OCI-LY1 (cell line): ENCODE measurements around the gene PTPRG.

Experiments
- EZH2 ChIP-seq: fragments of 200-600 bp; sonication (generic), shearing (Covaris generic); IDR thresholded peaks from 2 replicates; pipeline ENCODE4 v1.8.0; 2017; ENCODE audit warnings: borderline replicate concordance, mixed run types, mild to moderate bottlenecking, antibody characterized with exemption, low read length, moderate library complexity, mixed read lengths
- TF ChIP-seq, protein P1 (sequence below): fragments of 200-600 bp; sonication (generic), shearing (Covaris generic); IDR thresholded peaks from 2 replicates; pipeline ENCODE4 v1.5.1; 2017; ENCODE audit warnings: mild to moderate bottlenecking, antibody characterized with exemption, low read length, moderate library complexity, mixed read lengths

DNA sequence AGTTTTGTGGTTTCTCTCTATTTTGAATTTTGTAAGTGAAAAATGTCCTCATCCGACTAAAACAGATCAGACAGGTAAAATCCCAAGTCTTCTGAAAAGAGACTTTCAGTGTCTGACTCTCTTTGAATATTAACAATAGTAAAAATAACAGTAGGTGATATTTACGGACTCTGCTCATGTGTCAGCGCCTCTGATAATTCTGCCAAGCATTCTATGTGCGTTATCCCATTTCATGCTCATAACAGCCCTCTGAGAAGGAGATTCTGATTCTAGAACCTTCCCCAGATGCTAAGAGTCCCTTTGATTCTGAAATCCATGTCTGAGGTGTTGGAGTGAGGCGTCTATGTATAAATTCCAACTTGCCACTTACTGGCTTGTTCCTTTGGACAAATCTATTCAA is 529.1 kb downstream of the PTPRG start:
- TF ChIP-seq, protein P1, sequence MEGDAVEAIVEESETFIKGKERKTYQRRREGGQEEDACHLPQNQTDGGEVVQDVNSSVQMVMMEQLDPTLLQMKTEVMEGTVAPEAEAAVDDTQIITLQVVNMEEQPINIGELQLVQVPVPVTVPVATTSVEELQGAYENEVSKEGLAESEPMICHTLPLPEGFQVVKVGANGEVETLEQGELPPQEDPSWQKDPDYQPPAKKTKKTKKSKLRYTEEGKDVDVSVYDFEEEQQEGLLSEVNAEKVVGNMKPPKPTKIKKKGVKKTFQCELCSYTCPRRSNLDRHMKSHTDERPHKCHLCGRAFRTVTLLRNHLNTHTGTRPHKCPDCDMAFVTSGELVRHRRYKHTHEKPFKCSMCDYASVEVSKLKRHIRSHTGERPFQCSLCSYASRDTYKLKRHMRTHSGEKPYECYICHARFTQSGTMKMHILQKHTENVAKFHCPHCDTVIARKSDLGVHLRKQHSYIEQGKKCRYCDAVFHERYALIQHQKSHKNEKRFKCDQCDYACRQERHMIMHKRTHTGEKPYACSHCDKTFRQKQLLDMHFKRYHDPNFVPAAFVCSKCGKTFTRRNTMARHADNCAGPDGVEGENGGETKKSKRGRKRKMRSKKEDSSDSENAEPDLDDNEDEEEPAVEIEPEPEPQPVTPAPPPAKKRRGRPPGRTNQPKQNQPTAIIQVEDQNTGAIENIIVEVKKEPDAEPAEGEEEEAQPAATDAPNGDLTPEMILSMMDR = no peak
- no peak for TF ChIP-seq EZH2
